Keratinocyte (primary cell): Measurements from ENCODE around the gene SIN3B.

Source experiments
- EZH2 ChIP-seq: IDR thresholded peaks from one replicate; pipeline ENCODE4 v1.6.1; 2012; ENCODE audit warnings: inconsistent platforms, mild to moderate bottlenecking, low read length, moderate library complexity
- TF ChIP-seq, protein P1 (sequence below), 3 experiments: IDR thresholded peaks in 1 of 3; conservative IDR thresholded peaks in 1 of 3; optimal IDR thresholded peaks in 1 of 3; 2 replicates in 2 of 3; 3 replicates in 1 of 3; pipeline versions ENCODE3 to v1.5.1; 2011; ENCODE audit warnings: low read length in 3 of 3, mild to moderate bottlenecking in 3 of 3, moderate library complexity in 2 of 3, control low read depth in 1 of 3, inconsistent platforms in 1 of 3; ENCODE audit not compliant: insufficient read depth in 2 of 3; ENCODE audit errors: extremely low read depth in 1 of 3

DNA sequence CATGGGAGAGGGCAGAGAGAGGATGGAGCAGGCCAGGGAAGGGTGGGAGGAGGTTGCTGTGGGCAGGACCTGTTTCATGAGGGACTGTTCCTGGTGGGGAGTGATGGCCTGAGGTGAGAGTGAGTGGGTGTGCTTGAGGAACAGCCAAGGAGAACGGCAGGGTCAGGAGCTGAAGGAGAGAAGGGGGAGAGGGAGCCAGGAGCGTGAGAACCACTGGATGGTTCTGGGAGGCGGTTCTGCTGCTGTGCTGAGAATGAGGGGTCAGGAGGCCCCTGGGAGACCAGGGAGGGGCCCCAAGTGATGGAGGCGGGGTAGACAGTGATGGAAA lies 7.8 kb downstream of the SIN3B start:
- TF ChIP-seq, protein P1, sequence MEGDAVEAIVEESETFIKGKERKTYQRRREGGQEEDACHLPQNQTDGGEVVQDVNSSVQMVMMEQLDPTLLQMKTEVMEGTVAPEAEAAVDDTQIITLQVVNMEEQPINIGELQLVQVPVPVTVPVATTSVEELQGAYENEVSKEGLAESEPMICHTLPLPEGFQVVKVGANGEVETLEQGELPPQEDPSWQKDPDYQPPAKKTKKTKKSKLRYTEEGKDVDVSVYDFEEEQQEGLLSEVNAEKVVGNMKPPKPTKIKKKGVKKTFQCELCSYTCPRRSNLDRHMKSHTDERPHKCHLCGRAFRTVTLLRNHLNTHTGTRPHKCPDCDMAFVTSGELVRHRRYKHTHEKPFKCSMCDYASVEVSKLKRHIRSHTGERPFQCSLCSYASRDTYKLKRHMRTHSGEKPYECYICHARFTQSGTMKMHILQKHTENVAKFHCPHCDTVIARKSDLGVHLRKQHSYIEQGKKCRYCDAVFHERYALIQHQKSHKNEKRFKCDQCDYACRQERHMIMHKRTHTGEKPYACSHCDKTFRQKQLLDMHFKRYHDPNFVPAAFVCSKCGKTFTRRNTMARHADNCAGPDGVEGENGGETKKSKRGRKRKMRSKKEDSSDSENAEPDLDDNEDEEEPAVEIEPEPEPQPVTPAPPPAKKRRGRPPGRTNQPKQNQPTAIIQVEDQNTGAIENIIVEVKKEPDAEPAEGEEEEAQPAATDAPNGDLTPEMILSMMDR (optimal IDR thresholded peaks at IDR 0.05 in 1 of 3, IDR thresholded peaks at IDR 0.05 in 1 of 3, conservative IDR thresholded peaks at IDR 0.05 in 1 of 3; ENCODE audit: extremely low read depth in 1 of 3, insufficient read depth in 2 of 3, low read length in 3 of 3) = no peak
- no peak for TF ChIP-seq EZH2
